Measurements from ENCODE around the gene COL6A3. TPM values are rescaled to one million over a fixed set of nuclear protein-coding genes. Genes with fewer than 3 reads are reported as not detected.

The COL6A3 gene
- polyA plus RNA-seq, 2 of the 4 experiments (the other 2 are of a cell fraction), result 0.10 to 0.28 TPM

GRCh38 chr2:237282568-237283128, 131.3 kb downstream of the COL6A3 start:
- Histone ChIP-seq H3K4me3 (no peak overlapping the region), H3K9me3 (no peaks in the 10 kb centered on the region), H3K4me1 (peaks cover 25% of the 10 kb centered on the region), H3K4me2 (no peak overlapping the region; the same call in 2 of the 3 replicates), H3K27ac (peak overlapping the region; percentile 45 to 66; a peak in 4 of 6 replicates)
- no peak for DNase-seq (ENCODE audit: low read depth in 1 of 2, low spot score in 1 of 2)
- ATAC-seq, result peak; percentile 40 to 44; a peak in 2 of 6 replicates
- CTCF ChIA-PET, result no interaction called here
- POLR2A ChIA-PET, result no interaction called here
- no peak for FAIRE-seq
- WGBS (ENCODE audit: missing lambda C conversion rate), result 67% methylated on average over 1 of the region's 1 CpG
- TF ChIP-seq PHF8 (IDR thresholded peaks at IDR 0.05; ENCODE audit: borderline replicate concordance, low read depth) (no peak), ZFP36 (IDR thresholded peaks at IDR 0.05; ENCODE audit: borderline replicate concordance, partially characterized antibody) (no peak), NFE2L2 (conservative IDR thresholded peaks at IDR 0.05; ENCODE audit: low read length) (no peak), BHLHE40 (IDR thresholded peaks at IDR 0.05; ENCODE audit: low read depth, low read length) (no peak), PBX3 (IDR thresholded peaks at IDR 0.05) (no peak), RARB (CRISPR knock-in tag; IDR thresholded peaks at IDR 0.05) (no peak), RNF2 (IDR thresholded peaks at IDR 0.05; ENCODE audit: borderline replicate concordance, low read depth) (no peak), JUN (IDR thresholded peaks at IDR 0.05) (no peak), ZC3H11A (IDR thresholded peaks at IDR 0.05) (no peak), CTCF (IDR thresholded peaks at IDR 0.05) (no peak), HES2 (IDR thresholded peaks at IDR 0.05) (no peak), RCOR1 (IDR thresholded peaks at IDR 0.05; ENCODE audit: low read depth, low read length) (no peak), HDAC2 (IDR thresholded peaks at IDR 0.05) (no peak), MAFK (IDR thresholded peaks at IDR 0.05; ENCODE audit: partially characterized antibody) (no peak), CEBPB (IDR thresholded peaks at IDR 0.05) (no peak), HEYL (CRISPR knock-in tag; IDR thresholded peaks at IDR 0.05) (no peak)

- DNase-seq (ENCODE audit: low read depth in 1 of 2, low spot score in 1 of 2) (no peak), FAIRE-seq (no peak), ATAC-seq (no peak; a peak in 2 of 6 replicates)
- H3K4me3 ChIP-seq, result no peak overlapping the region
- ChIA-PET POLR2A (no interaction called here), CTCF (interaction anchor here (0.8 to 1.8 kb wide), 2 partner anchors 128 to 159 kb away, joined by 3 to 5 read pairs; no protein-coding TSS in a partner anchor)
- peak overlapping the region; percentile 45 to 66; a peak in 4 of 6 replicates for H3K27ac ChIP-seq
- H3K4me1 ChIP-seq, result peaks cover 25% of the 10 kb centered on the region
- WGBS (ENCODE audit: missing lambda C conversion rate), result 73% methylated on average over 3 of the region's 3 CpGs
- no peak for TF ChIP-seq ELK1 (IDR thresholded peaks at IDR 0.05; ENCODE audit: low read depth, low read length)
- no peak for TF ChIP-seq SREBF2 (IDR thresholded peaks at IDR 0.05)
- no peak for TF ChIP-seq RFX5 (IDR thresholded peaks at IDR 0.05)
- no peak for TF ChIP-seq FOSL2 (IDR thresholded peaks at IDR 0.05)
- no peak for TF ChIP-seq FOSL2 (CRISPR knock-in tag; IDR thresholded peaks at IDR 0.05)
- TF ChIP-seq EP300 (IDR thresholded peaks at IDR 0.05), result peak in 1 of 2 experiments; percentile 49; a peak in 1 of 5 replicates
- no peak; the same call in 1 of the 2 replicates for TF ChIP-seq JUNB (IDR thresholded peaks at IDR 0.05)
- TF ChIP-seq JUN (IDR thresholded peaks at IDR 0.05), result 0 out of 5 replicates have a peak, but pooled peaks of 1 of the 2 experiments have one; percentile 31
- H3K4me2 ChIP-seq, result peak overlapping the region; percentile 27; the same call in 2 of the 3 replicates
- no peaks in the 10 kb centered on the region for H3K9me3 ChIP-seq
Measured at GRCh38 chr2:237281836-237282306, 132.1 kb downstream of the COL6A3 start.
